Activated CD8-positive, alpha-beta memory T cell treated with anti-CD3 and anti-CD28 coated beads, Interleukin-2, amount 50 U/mL, for 1 hour (primary cell): ENCODE measurements around the gene PSMB5.

Experiments
- DNase-seq: peaks from one replicate; pipeline ENCODE4 v3.0.0-alpha.2; 2020; ENCODE audit errors: extremely low read depth

Gene PSMB5

DNA sequence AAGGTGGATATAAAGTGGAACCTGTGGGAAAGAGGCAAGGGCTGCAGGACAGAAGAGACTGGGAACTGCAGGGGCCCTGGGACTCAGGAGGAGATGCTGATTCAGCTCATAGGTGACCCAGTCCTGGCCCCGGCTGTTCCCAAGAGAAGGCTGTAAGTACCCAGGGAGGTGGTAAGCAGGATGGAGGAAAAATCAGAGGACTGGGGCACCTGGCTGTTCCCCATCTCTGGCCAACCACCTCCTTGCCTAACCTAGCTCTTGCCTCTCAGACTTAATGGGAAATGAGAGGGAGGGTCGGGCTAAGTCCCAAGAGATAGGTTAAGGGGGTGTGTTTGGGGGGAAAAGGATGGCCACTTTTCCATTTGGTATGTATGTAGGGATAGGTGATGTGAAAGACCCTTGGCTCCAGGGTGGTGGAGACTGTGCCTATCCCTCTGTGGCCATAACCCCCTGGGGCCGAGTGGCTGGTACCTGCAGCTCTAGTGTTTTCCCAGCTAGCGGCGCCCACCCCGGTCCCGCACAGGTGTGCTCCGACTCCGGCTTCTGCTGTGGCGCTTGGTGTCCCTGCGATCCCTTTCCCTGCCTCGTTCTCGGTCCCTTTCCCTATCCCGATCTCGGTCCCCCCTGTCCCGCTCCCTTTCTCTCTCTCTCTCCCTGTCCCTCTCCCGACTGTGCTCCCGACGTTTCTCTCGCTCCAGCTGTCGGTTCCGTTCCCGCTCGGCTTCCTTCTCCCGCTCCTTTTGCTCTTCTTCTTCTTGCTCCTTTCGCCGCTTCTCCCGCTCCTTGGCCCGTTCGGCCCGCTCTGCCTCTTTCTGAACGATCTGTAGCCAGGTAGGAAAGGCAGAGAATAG lies 24.2 kb upstream of the PSMB5 start:
- no peak for DNase-seq

DNA sequence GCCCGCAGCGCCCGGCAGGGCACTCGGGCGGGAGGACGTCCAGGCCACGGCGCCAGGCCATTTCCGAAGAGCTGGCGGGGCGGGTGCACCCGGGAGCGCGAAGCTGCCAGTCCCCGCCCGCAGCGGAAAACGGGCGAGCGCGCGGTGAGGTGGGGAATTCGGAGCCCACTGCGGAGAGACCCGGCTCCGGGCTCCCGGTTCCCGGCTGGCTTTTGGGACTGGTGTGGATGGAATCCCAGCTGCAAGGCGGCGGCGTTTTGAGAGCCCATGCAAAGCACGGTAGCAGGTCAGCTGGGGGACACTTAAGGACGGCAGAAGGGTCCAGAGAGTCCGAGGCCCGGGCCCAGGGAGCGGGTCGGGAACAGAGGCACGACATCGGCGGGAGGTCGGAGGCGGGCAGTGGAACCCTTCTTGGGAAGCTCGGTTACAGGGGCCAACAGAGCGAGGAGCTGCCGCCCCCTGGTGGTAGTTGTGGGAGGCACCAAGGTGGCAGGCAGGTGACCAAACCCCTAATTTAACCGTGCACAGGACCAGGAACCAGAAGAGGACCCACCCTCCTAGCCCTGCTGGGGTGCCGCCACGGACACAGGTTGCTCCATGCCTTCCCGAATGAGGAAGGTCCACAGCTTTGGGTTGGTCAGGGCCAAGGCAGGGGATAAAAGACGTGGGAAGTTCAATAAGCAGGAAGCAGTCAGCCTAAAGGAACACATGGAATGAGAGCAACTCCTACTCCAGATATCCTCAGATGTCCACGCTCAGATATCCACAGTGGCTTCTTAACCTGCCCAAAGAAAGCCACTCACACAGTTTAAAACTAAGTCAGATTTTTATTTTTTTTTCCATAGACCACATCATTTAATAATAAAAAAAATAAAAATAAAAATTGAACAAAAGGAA lies 23.3 kb upstream of the PSMB5 start:
- DNase-seq = peak; percentile 50

DNA sequence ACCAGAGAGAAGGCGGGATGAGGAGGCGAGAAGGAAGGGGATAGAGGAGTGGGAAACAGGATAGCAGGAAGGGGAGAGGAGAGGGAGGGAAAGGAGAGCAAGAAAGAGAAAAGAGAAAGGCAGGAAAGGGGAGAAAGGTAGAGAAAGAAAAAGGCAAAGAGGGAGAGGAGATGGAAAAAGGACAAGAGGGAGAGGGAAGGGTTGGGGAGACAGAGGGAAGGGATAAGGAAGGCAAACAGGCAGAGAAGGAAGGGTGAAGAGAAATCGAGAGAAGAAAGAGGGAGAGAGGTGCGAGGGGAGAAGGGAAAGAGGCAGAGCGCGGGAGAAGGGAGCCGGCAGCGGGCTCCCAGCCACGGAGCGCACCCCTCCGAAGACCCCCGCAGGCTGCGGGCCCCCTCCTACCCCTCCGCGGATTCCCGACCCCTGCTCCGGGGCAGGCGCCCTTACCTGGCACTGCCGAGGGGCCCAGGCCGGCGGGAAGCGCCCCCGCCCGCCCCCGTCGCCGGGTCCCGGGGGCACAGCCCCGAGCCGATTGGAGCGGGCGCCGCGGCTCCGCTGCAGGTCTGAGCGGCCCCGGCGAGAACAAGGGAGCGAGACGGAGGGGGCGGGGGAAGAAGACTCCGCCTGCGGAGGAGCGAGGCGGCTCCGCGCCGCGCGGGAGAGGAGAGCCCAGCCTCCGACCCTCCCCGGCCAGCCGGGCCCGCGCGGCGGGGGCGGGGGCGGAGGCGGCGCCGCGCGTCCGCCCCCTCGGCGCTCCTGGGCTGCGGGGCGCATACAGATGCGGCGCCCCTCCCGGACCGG lies 22.5 kb upstream of the PSMB5 start, which contains the start of gene CDH24:
CDH24 (minus strand) TSS at position 565 of the 801 bp plus-strand sequence. CDS start 1,787 bp downstream, outside the sequence.
- no peak for DNase-seq

DNA sequence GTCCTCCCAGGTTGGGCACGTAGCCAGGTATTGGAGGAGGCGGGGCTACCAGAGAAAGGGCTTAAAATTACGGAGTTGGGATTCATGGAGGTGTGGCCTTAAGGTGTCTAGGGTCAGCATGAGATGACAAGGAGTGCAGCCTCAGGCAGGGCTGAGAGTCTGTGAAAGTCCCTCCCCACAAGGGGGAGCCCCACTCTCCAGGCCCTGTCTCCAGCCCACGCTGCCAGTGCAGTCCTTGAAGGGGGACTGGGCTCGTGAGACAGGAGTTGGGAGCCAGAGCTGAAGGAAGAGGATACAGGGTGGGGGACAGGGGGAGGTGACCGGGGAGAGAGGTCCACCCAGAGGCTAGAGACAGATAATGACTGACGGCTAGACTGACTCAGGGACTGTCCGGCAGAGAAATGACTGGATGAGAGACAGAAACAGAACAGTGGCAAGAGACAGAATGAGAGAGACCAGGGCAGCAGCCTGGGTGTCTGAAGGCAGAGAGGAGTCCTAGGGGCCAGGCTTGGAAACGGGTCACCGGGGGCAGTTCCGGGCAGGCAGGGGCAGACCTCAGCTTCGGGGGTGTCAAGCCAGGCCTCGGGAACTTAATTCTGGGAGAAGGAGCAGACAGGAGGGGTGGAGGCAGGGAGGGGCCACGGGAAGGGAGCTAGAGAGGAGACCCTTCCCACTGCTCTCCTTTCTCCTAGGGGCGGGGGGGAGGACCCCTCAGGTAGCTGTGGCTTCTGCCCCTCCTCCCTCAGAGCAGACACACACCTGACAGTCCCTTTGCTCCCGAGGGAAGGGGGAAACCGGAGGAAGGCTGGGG lies 21.6 kb upstream of the PSMB5 start:
- no peak for DNase-seq

DNA sequence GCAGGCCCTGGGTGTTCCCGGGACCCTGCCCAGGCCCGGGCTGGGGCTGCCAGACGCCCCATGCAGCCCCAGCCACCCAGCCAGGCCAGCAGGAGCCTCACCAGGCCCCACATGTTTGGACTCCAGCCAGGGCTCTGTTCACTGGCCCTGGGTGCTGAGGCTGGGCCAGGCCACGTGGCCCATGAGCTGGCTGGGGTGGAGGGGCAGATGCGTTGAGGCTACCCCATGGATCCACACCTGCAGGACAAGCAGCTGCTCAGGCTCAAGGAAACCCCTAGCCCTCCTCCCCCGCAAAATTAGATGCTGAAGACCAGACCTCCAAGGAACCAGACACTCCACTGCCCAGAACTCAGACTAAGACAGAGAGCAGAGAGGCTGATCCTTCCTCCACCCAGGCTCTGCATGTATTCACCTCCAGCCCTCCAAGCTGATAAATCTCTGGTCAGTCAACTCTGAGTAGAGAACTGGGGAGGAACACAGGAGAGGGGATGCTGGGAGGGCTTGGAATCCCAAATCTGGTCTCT lies 21.0 kb upstream of the PSMB5 start:
- DNase-seq = no peak

DNA sequence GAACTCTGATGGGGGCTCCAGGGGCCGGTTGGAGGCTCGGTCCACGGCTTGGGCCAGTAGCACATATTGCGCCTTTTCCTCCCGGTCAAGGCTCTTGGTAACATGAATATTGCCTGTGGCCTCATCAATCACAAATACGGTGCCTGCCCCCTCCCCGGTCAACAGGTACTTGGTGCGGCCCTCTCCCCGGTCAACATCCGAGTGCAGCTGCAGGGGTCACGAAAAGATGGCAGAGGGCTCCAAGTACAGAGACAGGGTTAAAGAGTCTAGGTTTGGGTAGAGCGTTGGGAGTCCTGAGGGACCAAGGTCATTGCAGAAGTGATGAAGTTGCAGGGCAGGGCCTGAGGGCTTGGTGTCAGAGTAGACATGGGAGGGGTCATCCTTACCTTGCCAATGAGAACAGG lies 20.4 kb upstream of the PSMB5 start:
- no peak for DNase-seq

DNA sequence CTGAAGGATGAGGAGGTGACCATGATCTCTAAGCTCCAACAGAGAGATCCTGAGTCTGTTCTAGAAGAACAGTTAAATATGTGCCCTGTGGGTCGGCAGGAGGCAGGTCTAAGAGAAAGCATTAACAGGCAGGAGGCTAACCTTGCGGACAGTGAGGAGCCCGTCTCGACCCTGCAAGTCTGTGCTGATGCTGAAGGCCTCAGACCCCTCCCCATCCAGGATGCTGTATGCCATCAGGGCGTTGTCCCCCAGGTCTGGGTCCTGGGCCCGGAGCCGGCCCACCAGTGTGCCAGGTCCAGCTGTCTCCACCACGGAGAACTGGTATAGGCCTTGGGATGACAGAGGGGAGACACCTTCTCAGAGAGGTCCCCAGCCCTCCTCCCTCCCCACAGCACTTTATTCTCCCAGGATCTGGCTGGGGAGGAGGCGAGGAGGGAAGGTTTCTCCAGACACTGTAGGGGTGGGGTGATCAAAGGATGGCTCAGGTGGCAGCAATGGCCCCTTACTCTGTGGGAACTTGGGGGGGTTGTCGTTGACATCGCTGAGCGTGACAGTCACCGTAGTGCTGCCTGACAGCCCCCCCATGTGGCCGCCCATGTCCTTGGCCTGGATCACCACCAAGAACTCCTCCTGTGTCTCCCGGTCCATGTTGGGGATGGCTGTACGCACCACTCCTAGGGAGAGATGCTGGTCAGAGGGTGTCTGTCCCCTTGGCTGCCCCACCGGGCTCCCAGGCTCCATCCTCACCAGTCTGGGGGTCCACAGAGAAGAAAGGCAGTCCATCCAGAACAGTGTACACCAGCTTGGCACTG lies 19.5 kb upstream of the PSMB5 start:
- DNase-seq = no peak

DNA sequence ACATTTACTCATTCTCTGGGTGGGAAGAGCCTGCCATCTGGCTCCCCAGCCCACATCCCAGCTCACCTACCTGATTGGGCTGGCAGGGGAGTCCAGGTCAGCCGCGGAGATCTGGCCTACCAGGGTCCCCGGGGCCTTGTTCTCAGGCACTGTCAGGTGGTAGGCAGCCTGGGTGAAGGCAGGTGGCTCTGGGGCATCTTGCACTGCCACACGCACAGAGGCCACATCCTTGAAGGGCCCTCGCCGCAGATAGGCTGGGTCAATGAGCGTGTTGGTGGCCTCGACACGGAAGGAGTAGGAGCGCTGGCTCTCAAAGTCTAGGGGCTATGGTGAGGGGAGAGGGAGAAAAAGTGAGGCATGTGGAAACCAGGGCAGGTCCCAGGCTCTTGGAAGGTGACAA lies 18.7 kb upstream of the PSMB5 start:
- DNase-seq = no peak

DNA sequence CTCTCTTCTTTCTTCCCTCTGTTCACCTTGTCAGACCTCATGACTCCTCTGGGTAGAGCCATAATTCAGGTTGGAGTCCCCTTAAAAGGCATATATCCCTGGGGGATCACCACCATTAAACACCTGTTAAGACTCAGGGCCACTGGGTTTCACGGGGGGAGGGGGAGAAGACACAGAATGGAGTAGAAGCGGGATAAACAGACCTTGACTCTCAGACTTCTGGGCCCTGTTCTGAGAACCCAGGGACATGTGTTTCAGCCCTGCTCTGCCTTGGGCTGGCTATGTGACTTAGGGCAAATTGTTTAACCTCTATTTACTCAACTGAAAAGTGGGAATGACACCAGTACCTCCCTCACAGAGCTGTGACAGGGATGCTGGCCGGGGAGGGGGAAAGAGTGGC lies 18.0 kb upstream of the PSMB5 start:
- DNase-seq = no peak

DNA sequence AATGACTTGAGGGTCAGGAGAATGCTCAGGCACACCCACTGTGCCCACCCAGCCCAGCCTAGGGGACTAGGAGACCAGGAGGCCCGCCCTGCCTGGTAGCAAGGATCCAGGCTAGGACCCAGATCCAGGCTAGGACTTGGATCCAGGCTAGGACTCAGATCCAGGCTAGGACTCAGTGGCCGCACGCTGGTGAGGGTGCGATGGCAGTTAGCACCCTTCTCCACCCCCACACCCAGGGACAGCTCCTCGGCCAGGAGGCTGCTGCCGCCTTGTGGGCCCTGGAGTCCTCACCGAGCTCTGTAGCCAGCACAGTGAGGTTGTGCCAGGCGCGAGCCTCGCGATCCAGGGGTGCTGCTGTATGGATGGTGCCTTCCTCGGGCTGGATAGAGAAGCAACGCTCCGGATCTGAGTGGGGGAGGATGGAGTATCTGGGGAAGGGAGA lies 17.5 kb upstream of the PSMB5 start:
- no peak for DNase-seq

DNA sequence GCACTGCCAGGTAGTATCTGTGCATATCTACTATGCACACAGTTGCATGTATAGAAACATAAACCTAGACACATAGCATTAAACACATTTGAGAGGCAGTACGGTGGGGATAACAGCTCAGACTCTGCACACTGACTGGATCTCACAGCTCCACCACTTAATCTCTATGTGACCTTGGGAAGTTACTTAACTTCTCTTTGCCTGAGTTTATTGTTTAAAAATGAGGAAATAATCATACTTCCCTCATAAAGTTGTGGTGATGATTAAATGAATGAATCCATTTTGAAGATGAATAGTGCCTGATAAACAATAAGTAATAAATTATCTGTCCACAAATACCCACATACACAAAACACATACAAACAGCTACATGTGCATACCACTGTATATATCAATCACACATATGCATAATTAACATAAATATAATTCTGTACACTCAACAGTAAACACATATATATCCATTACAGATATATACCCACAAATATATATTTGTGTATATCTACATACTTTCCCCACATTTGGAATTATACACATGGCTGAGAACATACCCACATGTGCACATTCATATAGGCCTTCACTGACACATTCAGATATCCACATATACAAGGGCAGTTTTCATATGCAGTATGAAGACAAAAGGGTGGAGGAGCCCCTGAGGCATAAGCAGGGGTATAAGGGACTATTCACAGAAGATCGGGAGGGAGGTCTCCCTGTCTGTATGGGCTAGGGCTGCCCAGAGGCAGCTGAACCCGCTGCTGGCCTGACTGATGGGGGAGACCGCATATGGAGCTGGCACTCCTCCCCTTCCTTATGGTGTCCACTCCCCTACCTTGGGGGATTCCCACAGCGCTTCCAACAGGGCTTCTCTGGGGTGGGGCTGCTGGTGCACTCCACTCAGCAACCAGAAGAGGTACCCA lies 16.7 kb upstream of the PSMB5 start:
- no peak for DNase-seq

DNA sequence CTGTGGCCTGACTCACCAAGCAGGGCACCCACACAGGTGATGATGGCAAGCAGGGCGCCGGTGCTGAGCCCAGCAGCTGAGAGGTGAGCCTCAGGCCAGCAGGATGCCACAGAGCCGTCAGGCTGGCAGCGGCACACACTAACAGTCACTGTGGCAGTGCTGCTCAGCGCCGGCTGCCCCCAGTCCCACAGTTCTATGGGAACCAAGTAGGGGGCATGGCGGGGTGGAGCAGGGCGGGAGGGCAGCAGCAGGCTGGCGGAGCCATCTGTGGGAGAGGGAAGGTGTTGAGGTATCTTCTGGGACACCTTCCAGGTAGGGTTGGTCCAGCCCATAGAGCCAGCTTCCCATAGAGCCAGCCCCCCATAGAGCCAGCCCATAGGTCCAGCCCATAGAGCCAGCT lies 14.3 kb upstream of the PSMB5 start:
- no peak for DNase-seq

DNA sequence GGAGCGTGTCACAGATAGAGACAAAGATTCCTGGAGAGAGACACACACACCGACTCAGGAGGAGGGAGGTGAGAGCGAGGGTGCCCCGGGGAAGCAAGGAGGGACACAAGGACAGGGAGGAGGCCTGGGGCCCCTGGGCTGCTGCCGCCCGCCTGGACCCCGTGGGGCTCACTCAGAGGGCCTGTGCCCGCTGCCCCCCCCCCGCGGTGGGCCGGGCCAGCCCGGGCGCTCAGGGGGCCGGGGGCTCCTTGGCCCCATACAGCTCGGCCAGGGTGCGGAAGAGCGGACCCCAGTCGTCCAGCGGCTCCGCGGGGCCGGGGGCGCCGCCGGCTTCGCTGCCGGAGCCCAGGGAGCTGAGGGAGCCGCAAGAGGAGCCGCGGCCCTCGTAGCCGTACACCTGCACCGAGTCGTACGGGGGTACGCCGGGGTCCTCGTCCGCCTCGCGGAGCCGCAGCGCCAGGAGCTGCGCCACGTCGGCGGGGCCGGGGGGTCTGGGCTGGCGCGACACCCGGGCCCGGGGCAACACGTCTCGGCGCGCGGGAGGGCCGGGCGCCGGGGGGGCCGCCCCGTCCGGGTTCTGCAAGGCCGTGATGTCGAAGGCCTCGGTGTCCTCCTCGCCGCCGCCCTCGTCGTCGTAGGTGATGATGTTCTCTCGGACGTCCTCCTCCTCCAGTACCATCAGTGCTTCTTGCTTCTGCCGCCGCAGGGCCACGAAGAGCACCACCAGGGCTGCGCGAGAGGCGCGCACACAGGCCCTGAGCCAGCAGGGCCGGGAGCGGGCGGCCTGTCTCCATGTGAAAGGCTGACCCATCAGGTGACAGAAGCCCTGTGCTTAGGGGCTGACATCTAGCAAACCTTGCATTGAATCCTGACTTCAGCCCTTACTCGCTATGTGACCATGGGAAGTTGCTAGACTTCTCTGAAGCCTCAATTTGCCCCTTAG lies 13.3 kb upstream of the PSMB5 start:
- DNase-seq = no peak

DNA sequence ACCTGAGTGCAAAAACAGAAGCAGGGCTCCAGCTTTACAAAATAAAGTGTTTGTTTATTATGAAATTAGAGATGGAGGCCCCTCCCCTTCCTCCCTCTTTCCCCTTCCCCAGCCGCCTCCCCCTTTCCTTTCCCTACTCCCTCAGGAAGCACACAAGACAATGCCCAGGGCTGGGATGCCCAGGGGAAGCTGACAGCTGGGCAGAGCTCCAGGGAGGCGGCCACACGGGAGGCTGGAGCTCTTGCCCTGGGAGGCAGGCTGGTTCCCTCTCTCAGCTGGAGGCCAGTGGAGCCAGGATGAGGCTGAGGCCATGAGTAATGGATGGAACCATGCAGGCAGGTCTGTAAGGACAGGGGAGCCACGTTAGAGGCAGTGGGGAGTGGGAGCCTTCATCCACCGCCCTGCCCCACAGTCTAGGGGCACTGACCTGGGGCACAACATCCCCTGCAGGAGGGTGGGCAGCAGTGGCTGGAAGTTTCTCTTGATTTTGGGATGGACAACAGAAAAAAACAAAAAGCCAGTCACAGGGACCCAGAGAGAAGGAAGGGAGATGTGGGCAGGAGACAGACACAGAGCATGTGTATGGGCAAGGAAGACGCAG lies 12.4 kb upstream of the PSMB5 start:
- no peak for DNase-seq

DNA sequence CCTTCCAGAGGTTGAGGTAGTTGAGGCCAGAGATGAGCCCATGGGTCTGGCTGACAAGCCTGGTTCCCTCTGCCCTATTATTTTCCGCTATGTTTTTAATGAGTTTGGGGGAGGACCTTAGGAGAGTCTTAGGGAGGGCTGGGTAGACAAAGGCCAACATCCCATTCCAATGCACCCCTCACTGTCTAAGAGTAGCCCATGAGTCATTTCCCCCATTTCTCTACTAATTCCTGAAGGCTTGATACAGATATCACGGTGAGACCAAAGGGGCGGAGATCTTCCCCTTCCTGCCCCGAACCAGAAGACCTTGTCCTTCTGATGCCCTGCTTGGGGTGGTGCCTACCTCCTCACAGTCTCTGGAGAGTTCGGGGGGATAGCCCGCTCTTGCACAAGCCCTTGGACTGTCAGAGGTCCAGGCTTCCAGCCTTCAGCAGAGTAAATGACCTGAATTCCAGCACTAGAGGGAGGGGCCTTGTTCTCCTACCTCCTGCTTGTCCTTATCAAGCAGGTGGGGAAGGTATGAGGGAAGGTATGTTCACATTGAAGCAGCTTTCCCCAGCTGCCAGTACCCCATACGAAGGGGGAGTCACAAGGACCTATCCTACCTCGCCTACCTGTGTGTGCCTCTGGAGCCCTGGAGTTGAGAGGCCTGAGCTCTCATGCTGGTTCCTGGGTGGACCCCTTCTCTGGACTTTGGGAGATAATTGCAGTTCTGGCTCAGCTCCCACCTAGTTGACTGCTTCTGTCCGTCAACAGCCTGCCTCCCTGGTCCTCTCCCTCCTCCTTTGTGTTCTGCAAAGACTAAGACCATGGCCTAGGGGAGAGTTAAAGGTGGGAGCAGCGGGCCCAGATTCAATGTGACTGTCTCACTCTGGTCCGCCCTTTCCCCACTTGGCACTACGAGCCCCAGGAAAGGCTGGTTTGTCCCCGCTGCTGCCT lies 11.0 kb upstream of the PSMB5 start:
- DNase-seq = no peak

DNA sequence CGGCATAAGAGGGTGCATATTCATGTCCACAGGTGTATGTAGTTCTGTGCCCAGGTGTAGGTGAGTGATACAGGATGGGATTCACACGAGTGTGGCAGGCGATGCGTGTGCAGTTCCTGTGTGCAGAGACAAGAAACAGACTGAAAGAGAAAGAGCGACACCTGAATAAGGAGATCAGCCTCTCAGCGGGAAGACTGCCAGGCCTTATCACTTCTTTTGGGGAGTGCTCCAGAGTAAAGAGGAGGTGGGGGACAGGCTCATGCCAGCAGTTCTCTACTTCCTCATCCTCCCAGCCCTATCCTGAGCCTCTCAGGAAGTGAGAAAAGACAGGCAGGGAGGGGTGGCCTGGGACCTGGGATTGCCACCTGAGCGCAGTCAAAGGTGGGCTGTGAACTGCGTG lies 10.1 kb upstream of the PSMB5 start:
- DNase-seq = no peak
